NCI-H2081 treated with DMSO at 0.1 percent for 48 hours (cell line): ENCODE measurements around the gene MOG.

ENCODE experiments used
- DNase-seq: peaks from one replicate; lab custom pipeline; 2025; lab: John Stamatoyannopoulos, UW

MOG gene

DNA sequence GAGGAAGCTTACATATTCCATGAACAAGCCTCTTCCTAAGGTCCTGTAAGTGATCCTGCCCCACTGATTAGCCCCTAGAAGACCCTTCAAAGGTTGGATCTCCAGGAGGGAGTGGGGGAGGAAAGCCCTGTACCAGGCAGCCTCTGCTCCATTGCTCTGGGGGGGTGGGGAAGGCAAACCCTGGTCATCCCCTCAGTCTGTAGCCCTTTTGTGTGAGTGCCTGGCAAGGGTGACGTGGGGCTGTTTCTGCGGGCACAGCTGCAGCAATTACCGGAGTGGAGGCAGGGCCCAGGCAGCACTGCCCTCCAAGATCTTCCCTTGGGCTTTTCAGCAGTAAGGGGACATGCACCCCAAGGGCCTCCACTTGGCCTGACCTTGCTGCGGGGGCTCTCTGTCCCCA lies at the start of gene MOG:
TSS of gene MOG (plus strand) at position 295 of the 400 bp plus-strand sequence. CDS start 118 bp downstream, outside the sequence.
- DNase-seq, result no peak

DNA sequence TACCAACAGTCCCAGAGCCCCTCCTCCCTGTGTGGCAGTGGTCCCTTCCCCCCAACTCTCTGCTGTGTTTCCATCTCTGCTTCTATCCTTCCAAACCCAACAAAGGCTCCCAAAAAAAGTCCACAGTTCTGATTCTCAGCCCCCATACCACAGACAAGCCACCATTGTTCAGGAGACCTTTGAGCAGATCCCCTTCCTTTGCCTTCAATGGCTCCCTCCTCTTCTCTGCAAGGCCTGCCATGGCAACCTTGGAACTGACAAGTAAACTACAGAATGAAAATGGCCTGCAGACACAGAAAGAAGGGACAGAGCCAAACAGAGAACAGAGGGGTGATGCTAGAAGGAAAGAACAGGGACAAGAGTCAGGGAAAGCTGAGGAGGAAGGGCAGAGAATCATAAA lies 48.8 kb upstream of the MOG start:
- DNase-seq, result no peak

- DNase-seq, result no peak
Observed at GRCh38 chr6:29610540-29610939, 46.4 kb upstream of the MOG start.

GRCh38 chr6:29611426-29611825 lies 45.5 kb upstream of the MOG start:
- no peak for DNase-seq

GRCh38 chr6:29617782-29618554 lies 38.9 kb upstream of the MOG start:
- no peak for DNase-seq

DNA sequence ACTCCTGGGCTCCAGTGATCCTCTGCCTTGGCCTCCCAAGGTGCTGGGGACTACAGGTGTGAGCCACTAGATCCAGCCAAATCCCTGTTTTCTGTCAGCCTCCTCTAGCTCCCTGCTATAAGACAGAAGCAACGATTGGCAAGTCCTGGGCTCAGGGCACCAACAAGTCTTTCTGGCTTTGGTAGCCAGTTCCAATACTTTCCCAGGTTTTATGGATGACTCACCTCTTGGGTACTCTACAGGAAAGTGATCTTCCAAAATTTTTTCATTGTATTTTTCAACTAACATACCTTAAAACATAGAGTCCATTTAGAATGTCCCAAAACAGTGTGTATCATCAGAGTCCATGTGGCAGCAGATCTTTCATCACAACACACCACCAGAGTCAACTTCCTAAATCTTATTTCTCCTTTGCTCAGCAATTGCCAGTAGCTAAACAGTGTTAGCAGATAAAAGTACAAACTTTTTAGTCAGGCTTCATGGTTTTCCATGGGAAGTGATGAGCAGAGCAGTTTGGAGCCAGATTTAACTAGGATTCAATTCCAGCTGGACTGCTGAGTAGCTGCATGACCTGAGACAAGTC lies 37.2 kb upstream of the MOG start:
- DNase-seq, result no peak

DNA sequence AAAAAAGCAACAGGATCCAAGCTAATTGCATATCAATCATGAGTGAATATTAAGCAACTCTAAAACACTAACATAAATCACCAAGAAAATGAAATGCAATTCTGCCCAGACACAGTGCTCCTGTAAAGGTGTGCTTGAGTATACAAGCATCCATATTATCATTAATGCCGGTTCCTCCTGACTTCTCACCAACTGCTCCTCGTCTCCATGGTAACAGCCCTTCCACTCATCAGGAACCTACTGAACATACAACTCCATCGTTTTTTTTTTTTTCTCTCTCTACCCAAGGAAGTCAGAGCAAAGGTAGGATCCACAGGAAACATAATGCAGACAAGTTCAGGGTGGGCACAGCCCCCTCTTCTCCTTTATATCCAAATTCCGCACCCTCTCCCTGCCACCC lies 36.3 kb upstream of the MOG start:
- DNase-seq, result no peak

GRCh38 chr6:29624520-29624961 lies 32.4 kb upstream of the MOG start:
- DNase-seq, result no peak

DNA sequence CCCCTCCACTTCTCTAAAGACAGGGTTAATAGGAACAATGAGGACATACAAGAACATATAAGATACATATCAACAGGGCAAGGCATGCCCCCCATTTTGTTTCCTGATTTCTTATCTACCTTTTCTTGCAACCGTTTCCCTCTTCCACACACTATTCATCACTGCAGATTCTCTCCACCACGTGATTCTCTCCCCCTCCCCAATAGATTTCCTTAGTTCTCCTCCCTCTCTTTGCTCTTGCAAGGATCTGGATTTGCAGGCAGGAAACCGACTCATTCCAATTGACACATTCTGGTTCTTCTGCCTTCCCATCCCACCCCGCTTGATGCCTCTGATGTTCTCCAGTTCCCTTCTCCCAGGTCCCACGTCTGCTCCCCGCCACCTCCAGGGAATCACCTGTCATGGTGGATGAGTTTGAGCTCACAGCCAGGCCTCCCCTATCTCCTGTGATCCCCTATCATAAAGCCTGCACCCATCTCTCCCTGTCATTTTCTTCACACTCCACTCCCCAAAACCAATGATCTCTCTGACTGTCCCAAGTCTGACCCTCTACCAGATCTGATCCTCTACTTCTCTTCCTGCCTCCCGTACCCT lies 31.5 kb upstream of the MOG start:
- DNase-seq, result no peak

- no peak for DNase-seq
Observed at GRCh38 chr6:29626948-29627754, 29.7 kb upstream of the MOG start.

DNA sequence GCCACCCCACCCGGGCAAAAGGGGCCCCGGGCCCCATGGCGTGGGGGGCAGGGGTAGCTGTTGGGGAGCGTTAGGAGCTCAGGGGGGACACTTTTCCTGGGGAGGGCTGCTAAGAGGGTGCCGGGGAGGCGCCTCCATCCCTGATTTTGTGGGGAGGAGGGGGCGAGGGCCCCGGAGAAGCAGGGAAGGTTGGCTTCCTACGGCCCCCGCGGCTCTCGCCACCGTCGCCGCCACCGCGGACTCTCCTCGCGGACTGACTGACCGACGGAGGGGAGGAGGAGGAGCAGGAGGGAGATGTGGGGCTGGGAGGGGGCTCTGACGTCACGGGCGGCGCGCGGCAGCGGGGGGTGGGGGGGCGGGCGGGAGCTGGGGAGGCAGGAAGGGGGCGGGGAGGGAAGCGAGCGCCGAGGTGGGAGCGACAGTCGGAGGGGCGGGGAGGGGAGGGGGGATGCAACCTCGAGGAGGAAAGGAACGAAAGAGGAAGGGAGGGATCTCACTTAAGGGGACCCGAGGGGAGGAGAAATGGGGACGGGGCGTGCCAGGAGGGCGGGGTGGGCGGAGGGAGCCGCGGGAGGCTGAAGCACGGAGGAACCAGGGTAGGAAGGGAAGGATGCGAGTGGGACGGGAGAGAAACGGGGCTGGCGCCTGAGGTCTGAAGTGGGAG lies 29.0 kb upstream of the MOG start:
- DNase-seq, result no peak

- peak; percentile 83 for DNase-seq
Observed at GRCh38 chr6:29628419-29629281, 28.2 kb upstream of the MOG start.

DNA sequence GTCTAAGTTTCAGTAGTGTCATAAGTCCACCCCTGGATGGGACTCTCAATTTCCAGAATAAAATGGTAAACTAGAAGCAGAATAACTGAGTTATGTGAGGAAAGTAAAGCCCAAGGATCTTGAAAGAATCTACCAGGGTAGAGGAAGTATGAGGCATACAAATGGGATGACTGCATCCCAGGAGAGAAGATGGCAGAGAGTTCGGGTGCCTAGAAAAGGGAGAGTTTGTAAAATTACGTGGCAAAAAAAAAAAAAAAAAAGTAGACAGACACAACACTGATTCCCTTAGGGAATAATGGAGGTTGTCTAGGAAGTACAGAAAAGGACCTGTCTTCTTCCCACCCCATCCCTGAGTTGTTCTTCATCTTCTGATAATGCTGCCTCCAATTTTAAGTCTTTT lies 27.3 kb upstream of the MOG start:
- DNase-seq, result no peak

GRCh38 chr6:29630315-29630714 lies 26.6 kb upstream of the MOG start:
- no peak for DNase-seq

DNA sequence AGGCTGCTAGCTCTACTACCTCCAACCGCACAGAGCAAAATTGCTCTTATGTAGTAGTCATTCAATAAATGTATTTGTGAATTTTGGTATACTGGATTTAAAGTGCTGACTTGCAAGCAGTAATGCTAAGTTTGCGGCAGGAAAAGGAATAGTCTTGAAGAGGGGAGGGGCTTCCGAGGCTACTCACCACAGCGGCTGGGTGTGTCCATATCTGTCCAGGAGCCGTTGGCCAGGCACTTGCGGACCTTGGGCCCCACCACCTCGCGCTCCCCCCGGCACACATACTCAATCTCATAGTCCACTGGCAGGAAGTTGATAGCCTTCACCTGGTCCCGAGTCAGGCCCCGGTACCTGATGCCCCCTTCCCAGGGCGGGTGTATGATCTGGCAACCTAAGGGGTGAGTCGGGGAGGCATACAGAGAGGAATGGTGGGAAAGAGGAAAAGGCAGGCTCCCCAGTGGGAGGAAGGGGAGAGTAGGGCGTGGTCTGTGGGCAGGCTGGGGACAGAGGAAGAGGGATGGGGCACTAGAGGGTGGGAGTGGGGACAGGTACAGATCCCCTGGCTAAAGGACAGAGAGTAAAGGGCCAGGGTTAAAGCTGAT lies 25.6 kb upstream of the MOG start:
- DNase-seq, result no peak

GRCh38 chr6:29631860-29632731 lies 24.8 kb upstream of the MOG start:
- no peak for DNase-seq

DNA sequence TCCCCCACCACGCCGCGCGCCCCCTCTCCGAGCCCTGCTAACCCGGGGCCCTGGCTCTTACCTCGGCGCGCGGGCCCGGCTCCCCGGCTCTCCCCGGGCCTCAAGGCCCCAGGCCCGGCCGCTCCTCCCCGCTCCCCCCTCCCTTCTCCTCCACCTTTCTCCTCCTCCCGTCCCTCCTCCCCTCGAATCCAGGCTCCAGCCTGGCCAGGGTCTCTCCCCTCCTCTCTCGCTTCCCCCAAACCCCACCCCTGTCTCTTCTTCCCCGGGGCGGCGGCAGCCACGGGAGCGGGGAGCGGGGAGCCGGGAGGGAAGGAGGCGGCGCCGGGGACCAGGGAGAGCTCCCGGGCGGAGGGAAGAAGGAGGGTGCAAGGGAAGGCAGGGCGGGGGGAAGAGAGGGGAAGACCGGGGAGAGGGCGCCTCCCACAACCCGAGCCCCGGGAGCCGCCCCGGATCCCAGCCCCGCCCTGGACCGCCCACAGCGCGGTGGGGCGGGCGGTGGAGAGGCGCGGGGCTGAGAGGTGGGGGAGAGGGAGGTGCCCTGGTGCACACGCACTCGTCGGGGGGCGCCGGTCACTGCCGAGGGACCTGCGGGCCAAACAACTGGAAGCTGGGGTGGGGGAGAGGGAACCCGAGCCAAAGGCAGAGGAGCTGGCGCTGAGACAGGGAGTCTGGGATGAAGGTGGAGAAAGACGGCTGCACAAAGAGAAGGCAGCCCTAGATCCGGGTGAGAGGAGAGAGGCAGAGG lies 23.9 kb upstream of the MOG start, which contains the start of gene GABBR1:
TSS of gene GABBR1 (minus strand) at position 395 of the 745 bp plus-strand sequence. CDS start 798 bp downstream, outside the sequence.
- DNase-seq, result peak; percentile 41

GRCh38 chr6:29633534-29633905 lies 23.4 kb upstream of the MOG start:
- DNase-seq, result no peak

DNA sequence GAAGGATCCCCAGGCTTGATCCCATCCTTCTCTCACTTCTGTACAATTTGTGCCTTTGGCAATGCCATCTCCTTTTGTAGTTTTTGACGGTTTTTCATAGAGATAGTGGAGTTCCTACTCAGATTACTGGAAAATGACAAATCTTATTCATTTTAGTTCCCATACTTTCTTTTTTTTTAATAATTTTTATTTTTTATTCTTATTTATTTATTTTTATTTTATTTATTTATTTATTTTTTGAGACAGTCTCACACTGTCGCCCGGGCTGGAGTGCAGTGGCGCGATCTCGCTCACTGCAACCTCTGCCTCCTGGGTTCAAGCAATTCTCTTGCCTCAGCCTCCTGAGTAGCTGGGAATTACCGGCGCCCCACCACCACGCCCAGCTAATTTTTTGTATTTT lies 19.6 kb upstream of the MOG start:
- DNase-seq, result no peak
